GM18517 (cell line): Measurements from ENCODE around the gene TMEM198.
A peak's percentile ranks its signal among the peaks of the same experiment; 100 is the strongest.

Experiments
- ATAC-seq: cut with Tn5 transposase; IDR thresholded peaks from one replicate; pipeline ENCODE4 v1.9.1; 2021; ENCODE audit warnings: mild to moderate bottlenecking, moderate library complexity; ENCODE audit not compliant: unreplicated experiment

The TMEM198 gene

DNA sequence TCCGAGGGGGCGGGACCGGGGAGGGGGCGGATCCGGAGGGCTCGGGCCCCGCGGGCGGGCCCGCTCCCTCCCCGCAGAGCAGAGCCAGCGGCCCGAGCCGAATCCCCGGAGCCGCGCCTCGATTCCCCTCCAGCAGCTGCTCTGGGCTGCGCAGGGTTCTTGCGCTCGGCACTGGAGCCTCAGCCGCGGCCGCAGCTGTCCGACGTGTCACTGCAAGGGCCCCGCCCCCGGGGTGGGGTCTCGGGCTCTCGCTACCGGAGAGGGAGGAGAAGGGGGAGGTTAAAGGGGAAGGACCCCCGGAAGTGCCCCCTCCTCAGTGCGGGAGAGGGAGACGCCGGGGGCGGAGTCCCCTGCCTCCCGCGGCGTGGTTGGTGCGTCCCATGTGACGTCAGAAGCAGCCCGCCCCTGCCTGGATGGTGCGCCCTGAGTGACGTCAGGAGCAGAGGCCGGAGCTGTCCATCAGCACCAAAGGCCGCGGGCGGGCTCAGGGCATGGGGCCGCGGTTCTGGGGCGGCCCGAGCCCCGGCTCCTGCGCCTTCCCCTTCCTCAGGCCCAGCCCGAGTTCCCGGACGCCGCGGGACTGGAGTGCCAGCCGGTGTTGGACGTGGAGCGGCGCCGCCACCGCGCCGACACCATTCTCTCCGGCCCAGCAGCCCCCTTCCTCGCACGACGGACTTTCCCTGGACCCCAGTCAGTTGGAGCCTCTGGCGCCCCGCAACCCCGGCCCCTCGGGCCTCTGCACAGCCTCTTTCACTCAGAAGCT, at the start of gene TMEM198, which contains the start of gene CHPF:
TMEM198 (plus strand) TSS at position 433 of the 763 bp plus-strand sequence. CDS start 700 bp downstream, outside the sequence.
CHPF (minus strand) TSS at position 214 of the 763 bp plus-strand sequence. CDS start 271 bp downstream, outside the sequence.
- peak; percentile 68 for ATAC-seq

GRCh38 chr2:219494952-219495530, 48.8 kb upstream of the TMEM198 start:
- no peak for ATAC-seq

DNA sequence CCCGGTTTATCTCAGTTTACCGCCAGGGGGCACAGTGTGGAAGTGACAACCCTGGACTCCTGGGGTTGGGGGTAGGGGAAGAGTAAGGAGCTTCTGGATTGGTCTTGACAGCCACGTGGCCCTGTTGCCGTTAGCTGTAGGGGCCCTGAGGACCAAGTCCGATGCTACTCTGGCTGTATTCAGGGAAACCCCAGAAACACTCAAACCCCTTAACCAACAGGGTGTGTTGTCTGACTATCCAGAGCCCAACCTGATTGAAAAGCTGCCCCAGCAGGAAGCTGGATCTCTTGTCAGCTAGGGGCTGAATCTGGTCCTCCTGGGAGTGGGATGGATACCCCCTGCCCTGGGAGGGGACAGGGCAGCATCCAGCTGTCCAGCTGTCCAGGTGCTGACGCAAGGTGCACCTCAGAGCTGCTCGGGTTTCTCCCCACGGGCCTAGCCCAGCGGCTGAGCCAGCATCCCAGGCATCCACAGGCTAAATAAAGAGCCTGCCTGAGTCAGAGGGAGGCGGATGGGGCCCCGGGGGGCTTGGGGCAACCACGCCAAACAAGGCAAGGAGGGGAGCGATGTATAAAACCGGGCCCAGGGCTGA, 48.2 kb upstream of the TMEM198 start:
- no peak for ATAC-seq

DNA sequence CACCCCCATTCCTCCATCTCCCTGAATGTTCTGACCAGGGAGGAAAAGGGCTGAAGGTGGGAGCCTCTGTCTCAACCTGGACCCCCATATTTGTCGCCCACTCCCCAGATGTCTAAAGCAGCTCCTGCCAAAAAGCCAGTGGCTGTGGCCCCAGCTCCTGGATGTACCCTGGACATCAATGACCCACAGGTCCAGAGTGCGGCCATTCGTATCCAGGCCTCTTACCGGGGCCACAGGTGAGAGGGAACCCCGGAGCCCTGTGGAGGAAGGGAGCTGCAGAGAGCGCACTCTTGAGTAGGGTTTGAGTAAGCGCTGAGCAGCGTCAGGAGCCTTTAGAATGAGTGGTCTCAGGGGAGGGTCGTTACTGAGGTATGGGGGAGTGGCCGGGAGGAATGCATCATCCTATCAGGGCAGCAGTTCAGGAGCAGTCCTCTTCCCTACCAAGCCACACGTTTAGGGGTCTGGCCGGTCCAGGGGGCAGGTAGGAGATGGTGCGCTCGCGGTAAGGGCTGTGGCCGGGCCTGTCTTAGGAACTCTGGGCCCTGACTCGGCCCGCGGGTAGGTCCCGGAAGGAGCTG, 47.5 kb upstream of the TMEM198 start:
- ATAC-seq: no peak

DNA sequence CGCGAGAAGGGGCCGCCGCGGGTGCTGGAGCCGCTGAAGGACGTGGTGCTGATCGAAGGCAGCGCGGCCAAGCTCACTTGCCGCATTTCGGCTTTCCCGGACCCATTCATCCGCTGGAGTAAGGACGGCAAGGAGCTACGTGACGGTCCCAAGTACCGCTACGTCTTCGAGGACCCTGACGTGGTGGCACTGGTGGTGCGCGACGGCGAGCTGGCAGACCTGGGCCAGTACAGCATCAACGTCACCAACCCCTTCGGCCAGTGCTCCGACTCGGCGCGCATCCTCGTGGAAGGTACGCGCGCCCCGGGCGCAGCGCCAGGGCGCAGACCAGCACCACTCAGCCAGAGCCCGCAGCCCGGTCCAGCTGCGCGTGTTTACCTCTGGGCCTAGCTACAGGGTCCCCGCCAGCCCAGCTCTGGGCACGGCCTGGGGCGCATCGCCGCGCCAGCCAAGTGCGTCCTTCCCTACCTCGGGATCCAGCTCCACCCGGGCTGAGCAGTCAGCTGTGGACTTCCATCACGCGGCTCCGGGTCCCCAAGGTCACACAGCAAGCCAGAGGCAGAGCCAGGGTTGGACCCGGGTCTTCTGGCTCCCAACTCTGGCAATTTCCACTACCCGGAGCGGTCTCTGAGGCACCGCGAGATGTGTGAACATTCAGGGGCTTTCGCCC, 46.9 kb upstream of the TMEM198 start:
- ATAC-seq: no peak

- no peak for ATAC-seq
Measured at GRCh38 chr2:219497495-219498279, 46.1 kb upstream of the TMEM198 start.

- peak; percentile 96 for ATAC-seq
Measured at GRCh38 chr2:219498280-219499057, 45.4 kb upstream of the TMEM198 start, which contains the start of gene GMPPA. TSS of gene GMPPA (plus strand) at chr2:219498891. CDS start at chr2:219499976, 1,085 bp downstream.

DNA sequence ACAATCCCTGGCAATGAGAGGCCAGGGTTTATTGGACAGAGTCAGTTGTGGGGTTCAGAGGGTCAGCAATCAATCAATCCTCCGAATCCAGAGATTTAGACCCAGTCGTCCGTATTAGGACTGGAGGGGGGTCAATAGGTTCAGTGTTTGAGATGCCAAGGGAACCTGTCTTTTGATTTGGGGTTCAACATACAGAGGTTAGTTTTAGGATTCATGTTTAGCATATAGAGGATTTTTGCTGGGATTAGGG, 44.8 kb upstream of the TMEM198 start:
- ATAC-seq: peak; percentile 7

DNA sequence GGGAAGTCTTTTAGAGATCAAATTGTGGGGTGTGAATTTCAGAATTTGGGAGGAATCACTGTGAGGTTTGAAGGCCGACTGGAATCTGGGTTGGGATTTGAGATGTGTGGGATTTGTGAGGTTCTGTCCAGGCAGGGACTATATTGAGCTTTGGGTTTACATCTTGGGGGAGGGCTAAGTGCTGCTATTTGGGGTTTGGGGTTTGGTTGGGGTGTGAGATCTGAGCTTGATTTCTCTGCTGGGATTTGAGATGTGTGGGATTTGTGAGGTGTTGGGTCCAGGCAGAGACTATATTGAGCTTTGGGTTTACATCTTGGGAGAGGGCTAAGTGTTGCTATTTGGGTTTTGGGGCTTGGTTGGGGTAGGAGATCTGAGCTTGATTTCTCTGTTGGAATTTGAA, 44.3 kb upstream of the TMEM198 start:
- no peak for ATAC-seq

DNA sequence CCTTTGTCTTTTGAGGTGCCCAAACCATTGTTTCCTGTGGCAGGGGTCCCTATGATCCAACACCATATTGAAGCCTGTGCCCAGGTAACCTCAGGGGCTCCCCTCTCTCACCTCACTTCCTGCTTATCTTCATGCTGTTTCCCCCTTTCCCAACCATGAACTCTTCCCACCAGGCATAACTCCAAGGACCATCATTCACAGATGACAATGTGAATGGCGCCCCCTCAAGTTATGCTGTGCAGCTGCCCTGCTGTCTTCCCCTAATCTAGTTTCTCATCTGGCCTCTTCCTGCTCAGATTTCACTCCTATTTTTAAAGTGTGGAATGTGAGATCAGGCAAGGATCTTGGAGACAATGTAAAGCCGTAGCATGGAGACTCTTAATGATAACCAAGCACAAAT, 43.7 kb upstream of the TMEM198 start:
- ATAC-seq: no peak

DNA sequence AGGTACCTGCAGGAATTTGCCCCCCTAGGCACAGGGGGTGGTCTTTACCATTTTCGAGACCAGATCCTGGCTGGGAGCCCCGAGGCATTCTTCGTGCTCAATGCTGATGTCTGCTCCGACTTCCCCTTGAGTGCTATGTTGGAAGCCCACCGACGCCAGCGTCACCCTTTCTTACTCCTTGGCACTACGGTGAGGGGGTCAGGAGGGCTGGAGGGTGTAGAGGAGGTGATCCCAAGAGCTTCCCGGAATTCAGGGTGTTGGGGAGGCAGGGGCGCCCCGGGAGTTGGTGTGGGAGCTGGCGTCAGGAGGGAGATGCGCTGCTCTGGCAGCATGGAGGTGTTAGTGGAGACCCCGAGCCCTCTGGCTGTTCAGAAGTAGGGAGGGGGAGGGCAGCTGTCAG, 42.0 kb upstream of the TMEM198 start:
- ATAC-seq: no peak

DNA sequence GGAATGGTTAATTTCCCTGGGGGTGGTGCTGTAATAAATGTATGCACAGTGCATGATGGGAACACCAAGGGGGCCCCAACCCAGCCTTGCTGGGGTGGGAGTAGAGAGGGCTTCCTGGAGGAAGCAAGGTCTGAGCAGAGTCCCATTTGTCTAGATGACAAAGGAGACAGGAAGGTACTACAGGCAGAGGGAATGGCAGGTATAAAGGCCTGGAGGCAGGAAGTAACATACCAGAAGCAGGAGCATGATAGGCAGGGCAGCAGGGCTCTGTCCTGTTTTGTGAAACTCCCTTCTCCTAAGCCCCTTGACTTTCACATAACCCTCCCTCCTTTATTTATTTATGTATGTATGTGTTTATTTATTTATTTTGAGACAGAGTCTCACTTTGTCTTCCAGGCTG, 41.2 kb upstream of the TMEM198 start:
- ATAC-seq: no peak

DNA sequence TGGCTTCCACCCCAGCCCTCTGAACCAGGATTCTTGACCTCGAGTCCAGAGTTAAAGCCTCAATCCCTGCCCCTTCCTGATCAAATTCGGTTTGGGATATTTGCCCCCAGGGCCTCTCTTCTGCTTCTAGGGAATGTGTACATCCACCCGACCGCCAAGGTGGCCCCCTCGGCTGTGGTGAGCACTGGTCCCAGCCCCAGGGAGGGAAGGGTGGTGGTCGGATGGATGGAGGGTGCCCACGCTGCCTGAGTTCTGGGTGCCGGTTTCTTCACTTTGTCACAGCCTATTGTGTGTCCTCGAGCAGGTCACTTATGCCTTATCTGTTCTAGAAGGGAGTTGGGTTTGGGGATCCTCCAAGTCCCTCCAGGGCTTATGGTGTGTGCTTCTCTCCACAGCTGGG, 38.2 kb upstream of the TMEM198 start:
- no peak for ATAC-seq

GRCh38 chr2:219506153-219506801, 37.6 kb upstream of the TMEM198 start:
- ATAC-seq: no peak

GRCh38 chr2:219506802-219507526, 36.9 kb upstream of the TMEM198 start:
- ATAC-seq: no peak

- no peak for ATAC-seq
Measured at GRCh38 chr2:219507581-219508443, 36.0 kb upstream of the TMEM198 start.

GRCh38 chr2:219508444-219508734, 35.4 kb upstream of the TMEM198 start:
- ATAC-seq: no peak
